Stimulated activated CD4-positive, alpha-beta T cell treated with anti-CD3 and anti-CD28 coated beads, TNF-alpha, amount 100 ng/mL, for 48 hours (primary cell): ENCODE results near the gene FAM217A.
A peak's percentile ranks its signal among the peaks of the same experiment; 100 is the strongest.

ENCODE experiments used
- DNase-seq, 3 donors: peaks; one replicate each; pipeline ENCODE4 v3.0.0-alpha.2; 2020; ENCODE audit warnings: low read depth in 3 of 3

Gene FAM217A

GRCh38 chr6:4085332-4085700 is 6.4 kb upstream of the FAM217A start:
- DNase-seq = no peak

GRCh38 chr6:4084444-4085331 is 5.8 kb upstream of the FAM217A start:
- DNase-seq = no peak

GRCh38 chr6:4074478-4075235 is 4.3 kb downstream of the FAM217A start:
- no peak for DNase-seq

- no peak for DNase-seq
These were observed 7.6 kb downstream of the FAM217A start for GRCh38 chr6:4071330-4071729.

- DNase-seq = no peak
These were observed 9.7 kb downstream of the FAM217A start for GRCh38 chr6:4069199-4069598.

DNA sequence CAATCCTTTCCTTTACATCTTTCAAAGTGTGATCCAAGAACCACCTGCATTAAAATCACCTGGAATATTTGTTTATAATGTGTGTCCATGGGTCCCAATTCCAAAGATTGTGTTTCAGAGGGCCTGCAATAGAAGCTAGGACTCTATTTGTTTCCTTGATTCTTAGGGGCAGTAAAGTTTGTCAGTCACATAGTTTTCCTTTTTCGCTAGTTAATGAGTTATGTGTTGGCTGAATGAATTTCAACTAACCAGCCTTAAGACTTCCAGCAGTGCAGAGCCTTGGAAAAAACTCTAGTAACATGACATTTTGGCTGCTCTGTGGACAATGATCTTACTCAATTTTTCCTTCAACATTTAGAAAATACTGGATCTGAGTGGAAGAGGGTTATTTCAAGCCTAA is 11.3 kb downstream of the FAM217A start:
- no peak for DNase-seq

GRCh38 chr6:4066029-4066755 is 12.7 kb downstream of the FAM217A start:
- no peak for DNase-seq

DNA sequence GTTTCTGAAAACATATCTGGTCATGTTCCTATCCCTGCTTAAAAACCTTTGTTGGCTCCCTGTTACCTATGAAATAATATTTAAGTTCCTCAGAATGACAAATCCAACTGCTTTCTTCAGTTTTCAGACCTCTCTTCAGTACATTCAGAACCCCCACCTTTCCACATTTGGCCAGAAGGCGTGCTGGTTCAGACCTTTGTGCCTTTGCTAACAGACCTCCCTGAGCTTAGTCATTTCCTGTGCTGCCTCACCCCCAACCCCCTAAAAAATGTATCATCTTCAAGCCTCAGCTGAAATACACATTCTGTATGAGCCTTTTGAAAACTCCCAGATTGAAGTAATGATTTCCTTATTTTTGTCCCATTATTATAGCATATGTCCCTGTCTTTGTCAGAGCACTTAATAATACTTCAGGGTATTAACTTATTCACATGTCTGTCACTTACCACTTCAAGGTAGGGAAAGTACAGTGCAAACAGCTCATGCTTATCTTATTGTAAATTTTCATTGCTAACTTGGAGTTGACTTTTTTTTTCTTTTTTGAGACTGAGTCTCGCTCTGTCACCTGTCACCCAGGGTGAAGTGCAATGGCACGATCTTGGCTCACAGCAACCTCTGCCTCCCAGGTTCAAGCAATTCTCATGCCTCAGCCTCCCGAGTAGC is 19.7 kb downstream of the FAM217A start:
- peak; percentile 15 to 53 (median 48) for DNase-seq

- no peak for DNase-seq
These were observed 21.9 kb downstream of the FAM217A start for GRCh38 chr6:4057036-4057435.

- no peak for DNase-seq
These were observed 23.4 kb downstream of the FAM217A start for GRCh38 chr6:4055420-4056041.

DNA sequence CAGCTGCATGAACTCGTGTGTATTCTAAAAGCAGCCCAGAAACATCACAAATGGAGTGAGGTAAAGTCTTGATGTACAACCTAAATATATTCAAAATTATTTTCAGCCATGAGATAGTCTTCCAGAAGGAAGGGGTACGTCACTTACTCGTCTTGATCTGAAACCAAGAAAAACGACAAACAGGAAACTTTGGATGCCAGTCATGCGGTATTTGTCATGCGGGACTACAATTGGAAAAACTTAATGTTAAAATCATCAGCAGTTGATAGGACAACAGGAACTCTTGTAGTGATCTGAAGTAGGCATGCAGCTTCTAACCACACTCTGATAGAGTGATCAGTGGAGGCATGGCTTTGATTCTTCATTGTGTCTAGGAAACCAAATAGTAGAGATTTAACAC is 29.7 kb downstream of the FAM217A start:
- no peak for DNase-seq

DNA sequence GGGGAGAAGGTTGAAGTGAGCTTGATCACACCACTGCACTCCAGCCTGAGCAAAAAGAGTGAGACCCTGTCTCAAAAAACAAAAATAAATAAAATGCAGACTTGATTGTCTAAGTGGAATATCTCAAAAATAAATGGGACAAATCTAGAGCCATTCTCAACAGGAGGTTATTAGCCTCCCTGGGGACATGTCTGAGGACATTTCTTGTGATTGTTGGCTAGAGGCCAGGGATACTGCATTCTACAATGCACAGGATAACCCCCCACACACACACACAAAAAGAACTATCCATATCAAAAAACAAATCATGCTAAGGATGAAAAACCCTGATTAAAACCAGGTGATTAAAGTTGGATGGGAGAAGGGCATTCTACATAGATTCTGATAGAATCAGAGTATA is 37.5 kb downstream of the FAM217A start:
- no peak for DNase-seq

DNA sequence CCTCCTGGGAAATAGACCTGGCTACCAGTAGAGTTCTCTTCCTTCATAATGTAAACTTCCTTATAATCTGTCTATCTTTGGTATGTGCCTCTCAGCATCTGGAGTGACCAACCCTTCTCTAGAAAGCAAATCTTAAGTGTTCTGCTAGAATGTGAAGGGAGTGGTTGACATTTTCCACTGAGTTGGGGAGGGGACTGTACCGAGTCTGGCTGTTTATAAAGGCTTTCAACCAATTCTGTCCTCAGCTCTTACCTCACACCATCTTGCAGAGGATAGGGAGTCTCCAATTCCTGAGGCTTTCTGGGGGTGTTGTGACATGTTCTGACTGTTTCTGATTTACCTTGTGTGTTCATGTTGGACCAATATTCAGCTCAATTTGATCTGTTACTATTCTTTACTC is 39.6 kb downstream of the FAM217A start:
- no peak for DNase-seq

GRCh38 chr6:4036581-4036980 is 42.4 kb downstream of the FAM217A start:
- DNase-seq = no peak

- DNase-seq = no peak
These were observed 46.5 kb downstream of the FAM217A start for GRCh38 chr6:4032475-4032874.

- no peak for DNase-seq
These were observed 47.5 kb downstream of the FAM217A start for GRCh38 chr6:4031442-4031841.

GRCh38 chr6:4030669-4031068 is 48.3 kb downstream of the FAM217A start:
- DNase-seq = no peak

DNA sequence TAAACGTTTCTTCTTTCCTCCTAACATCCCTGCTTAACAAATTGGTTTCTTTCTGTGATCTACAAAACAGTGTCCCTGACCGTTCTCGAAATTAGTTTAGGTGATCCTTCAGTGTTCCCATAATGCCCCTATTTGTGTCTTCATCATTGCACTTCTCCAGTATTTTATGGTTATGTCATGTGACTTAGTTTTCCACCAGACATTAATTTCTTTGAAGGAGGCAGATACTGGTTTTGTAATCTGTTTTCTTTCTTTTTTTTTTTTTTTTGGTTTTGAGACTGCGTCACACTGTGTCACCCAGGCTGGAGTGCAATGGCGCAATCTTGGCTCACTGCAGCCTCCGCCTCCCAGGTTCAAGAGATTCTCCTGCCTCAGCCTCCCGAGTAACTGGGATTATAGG is 49.2 kb downstream of the FAM217A start:
- no peak for DNase-seq

DNA sequence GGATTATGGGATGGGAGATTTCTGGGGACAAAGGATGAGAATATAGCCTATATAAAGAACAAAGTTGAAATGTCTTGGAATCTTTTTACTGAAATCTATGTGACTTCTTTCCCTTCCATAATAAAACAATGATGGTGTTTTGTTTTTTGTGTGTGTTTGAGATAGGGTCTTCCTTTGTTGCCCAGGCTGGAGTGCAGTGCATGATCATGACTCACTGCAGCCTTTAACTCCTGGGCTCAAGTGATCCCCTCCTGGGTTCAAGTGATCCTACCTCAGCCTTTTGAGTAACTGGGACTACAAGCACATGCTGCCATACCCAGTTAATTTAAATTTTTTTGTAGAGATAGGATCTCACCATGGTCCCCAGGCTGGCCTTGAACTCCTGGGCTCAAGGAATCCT is 50.9 kb downstream of the FAM217A start:
- DNase-seq = no peak

DNA sequence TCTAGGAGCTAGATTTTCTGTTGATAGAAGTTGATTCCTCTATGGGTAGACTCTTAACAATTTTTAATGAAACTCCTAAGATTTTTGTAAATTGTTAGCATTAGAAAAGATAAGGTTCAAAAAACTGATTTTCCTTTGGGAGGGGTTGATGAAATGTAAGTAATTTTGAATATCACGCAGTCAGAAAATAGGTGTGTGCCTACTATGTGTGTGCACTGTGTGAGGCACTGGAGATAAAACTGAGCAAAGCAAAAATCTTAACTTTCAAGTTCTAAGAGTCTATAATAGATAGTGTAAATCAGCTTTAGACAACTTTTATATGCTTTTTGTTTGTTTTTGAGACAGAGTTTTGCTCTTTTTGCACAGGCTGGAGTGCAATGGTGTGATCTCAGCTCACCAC is 53.3 kb downstream of the FAM217A start:
- DNase-seq = no peak

DNA sequence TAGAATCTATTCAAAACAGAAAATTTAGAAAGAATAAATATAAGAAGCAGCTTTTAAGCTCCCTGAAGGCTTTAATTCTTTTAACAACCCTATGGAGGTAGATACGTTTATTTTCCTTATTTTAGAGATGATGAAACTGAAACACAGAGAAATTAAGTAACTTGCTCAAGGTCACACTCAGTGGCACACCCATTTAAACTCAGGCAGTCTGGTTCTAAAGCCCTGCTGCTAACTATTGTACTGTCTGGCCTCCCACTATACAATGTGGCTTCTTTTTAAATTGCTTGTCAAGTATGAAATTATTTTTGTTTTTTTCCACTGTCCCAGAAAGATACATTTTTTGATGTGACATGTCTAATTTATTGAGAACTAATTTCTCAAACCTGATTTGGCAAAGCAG is 55.7 kb downstream of the FAM217A start:
- DNase-seq = no peak
